Kidney tubule cell (primary cell): ENCODE measurements around the gene MYLK2.

ENCODE experiments used
- DNase-seq: peaks from one replicate; pipeline ENCODE4 v3.0.0-alpha.2; 2018; ENCODE audit warnings: low spot score

Gene MYLK2

GRCh38 chr20:31872406-31872805, 53.2 kb downstream of the MYLK2 start:
- DNase-seq: no peak

GRCh38 chr20:31875671-31876070, 56.5 kb downstream of the MYLK2 start:
- DNase-seq: no peak

- no peak for DNase-seq
Measured at GRCh38 chr20:31877684-31878083, 58.5 kb downstream of the MYLK2 start.

GRCh38 chr20:31879143-31879987, 60.2 kb downstream of the MYLK2 start:
- DNase-seq: peak; percentile 94

GRCh38 chr20:31881945-31882344, 62.8 kb downstream of the MYLK2 start:
- no peak for DNase-seq

GRCh38 chr20:31883829-31884228, 64.7 kb downstream of the MYLK2 start:
- no peak for DNase-seq
